ENCODE data around the gene RPS8. TPM values are rescaled to one million over a fixed set of nuclear protein-coding genes. Genes with fewer than 3 reads are reported as not detected.
"Not testable (repeated sequence)": the region's sequence is repeated elsewhere in the genome, so short reads cannot be mapped to it uniquely, and the experiment has no call there.

Gene RPS8
- polyA plus RNA-seq, 2 donors = 2,523 to 3,063 TPM

DNA sequence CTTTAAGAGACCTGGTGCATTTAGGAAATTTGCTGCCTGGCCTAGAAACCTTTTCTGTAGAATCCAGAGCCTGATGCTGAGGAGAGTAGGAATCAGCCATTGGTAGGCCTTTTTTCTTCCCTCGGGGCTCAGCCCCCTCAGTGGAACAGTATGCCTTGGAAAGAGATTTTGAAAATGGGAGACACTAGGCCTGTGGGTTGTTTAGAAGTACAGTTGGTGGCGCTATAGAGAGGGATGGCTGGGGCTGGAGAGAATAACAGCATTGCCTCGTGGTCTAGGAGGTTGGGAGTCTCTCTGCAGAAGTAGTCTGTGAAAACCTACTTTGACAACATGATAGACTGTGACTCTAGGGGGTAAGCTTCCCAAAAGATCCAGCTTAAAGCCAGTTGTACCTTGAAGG lies 27.5 kb upstream of the RPS8 start:
- 91% methylated on average over 3 of the region's 3 CpGs for WGBS, 2 donors
- Histone ChIP-seq H3K27ac (ENCODE audit: low read depth in 2 of 2, low read length in 1 of 2) (no peak overlapping the region), H3K4me1 (ENCODE audit: control insufficient read depth in 2 of 2, insufficient read depth in 2 of 2, low read length in 1 of 2) (no peaks in the 10 kb centered on the region), H3K36me3 (ENCODE audit: control insufficient read depth in 2 of 2, insufficient read depth in 2 of 2, low read length in 1 of 2) (peaks cover 0 to 4% of the 10 kb centered on the region in 2 donors), H3K27me3 (ENCODE audit: control insufficient read depth in 1 of 2, insufficient read depth in 2 of 2, low read length in 2 of 2) (no peaks in the 10 kb centered on the region), H3K4me3 (ENCODE audit: low read depth in 1 of 2, low read length in 2 of 2) (no peak overlapping the region), H3K9me3 (ENCODE audit: control insufficient read depth in 2 of 2, insufficient read depth in 1 of 2, low read depth in 1 of 2, low read length in 1 of 2) (no peaks in the 10 kb centered on the region)

DNA sequence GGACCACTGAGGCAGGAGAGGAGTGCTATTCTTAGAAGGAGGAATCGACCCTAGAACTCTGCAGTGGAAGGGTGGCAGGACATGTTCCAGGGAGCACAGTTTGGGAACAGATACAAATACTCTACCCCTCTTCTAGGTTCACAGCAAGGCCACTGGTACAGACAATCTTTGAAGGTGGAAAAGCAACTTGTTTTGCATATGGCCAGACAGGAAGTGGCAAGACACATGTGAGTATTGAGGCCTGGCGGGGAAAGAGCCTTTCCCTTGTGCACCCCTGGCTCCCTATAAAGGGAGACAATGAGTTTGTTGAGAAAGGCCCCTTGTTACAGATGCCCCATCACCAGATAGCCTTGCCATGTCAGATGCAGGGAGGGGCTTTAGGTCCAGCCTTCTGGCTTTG lies 17.9 kb upstream of the RPS8 start:
- no peaks in the 10 kb centered on the region for H3K9me3 ChIP-seq (ENCODE audit: control insufficient read depth in 2 of 2, insufficient read depth in 1 of 2, low read depth in 1 of 2, low read length in 1 of 2)
- no peak overlapping the region for H3K27ac ChIP-seq (ENCODE audit: low read depth in 2 of 2, low read length in 1 of 2)
- H3K36me3 ChIP-seq (ENCODE audit: control insufficient read depth in 2 of 2, insufficient read depth in 2 of 2, low read length in 1 of 2) = peaks cover under 1 to 9% of the 10 kb centered on the region in 2 donors
- H3K4me1 ChIP-seq (ENCODE audit: control insufficient read depth in 2 of 2, insufficient read depth in 2 of 2, low read length in 1 of 2) = no peaks in the 10 kb centered on the region
- H3K4me3 ChIP-seq (ENCODE audit: low read depth in 1 of 2, low read length in 2 of 2) = no peak overlapping the region
- no peaks in the 10 kb centered on the region for H3K27me3 ChIP-seq (ENCODE audit: control insufficient read depth in 1 of 2, insufficient read depth in 2 of 2, low read length in 2 of 2)
- 93 to 95% methylated on average over 2 of the region's 2 CpGs for WGBS, 2 donors

DNA sequence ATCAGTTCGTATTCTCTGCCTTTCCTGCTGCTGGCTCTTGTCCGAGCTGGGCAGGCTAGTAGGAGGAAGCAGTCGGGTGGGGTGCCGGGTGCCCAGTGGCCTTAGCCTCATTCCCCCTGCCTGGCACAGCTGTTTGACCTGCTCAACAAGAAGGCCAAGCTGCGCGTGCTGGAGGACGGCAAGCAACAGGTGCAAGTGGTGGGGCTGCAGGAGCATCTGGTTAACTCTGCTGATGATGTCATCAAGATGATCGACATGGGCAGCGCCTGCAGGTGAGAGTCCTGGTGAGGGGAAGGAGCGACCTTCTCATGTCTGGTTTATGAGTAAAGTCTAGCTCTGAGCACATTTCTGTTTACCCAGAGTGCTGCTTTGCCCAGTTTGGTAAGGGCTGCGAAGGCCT lies 16.3 kb upstream of the RPS8 start:
- Histone ChIP-seq H3K9me3 (ENCODE audit: control insufficient read depth in 2 of 2, insufficient read depth in 1 of 2, low read depth in 1 of 2, low read length in 1 of 2) (no peaks in the 10 kb centered on the region), H3K36me3 (ENCODE audit: control insufficient read depth in 2 of 2, insufficient read depth in 2 of 2, low read length in 1 of 2) (peaks cover 2 to 3% of the 10 kb centered on the region in 2 donors), H3K27ac (ENCODE audit: low read depth in 2 of 2, low read length in 1 of 2) (no peak overlapping the region), H3K4me1 (ENCODE audit: control insufficient read depth in 2 of 2, insufficient read depth in 2 of 2, low read length in 1 of 2) (no peaks in the 10 kb centered on the region), H3K27me3 (ENCODE audit: control insufficient read depth in 1 of 2, insufficient read depth in 2 of 2, low read length in 2 of 2) (no peaks in the 10 kb centered on the region), H3K4me3 (ENCODE audit: low read depth in 1 of 2, low read length in 2 of 2) (no peak overlapping the region)
- WGBS, 2 donors = 90 to 91% methylated on average over 11 of the region's 11 CpGs

DNA sequence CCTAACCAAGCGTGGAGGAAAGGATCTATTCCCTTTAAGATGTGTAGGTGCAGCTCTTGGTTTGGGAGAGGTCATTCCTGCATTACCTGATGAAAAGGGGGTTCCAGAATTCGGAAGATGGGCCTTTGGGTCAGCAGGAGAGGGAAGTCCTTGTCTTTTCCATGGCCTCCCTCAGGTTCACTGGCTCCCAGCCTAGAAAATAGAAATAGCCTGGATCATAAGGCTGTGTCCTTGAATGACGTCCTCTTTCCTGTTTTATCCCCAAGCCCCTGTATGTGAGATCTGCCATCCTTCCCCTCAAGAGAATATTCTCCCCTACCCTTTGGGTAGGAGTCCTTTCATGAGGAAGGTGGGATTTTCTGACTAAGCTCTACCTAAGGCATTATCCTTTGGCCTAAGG lies 14.5 kb upstream of the RPS8 start:
- H3K27me3 ChIP-seq (ENCODE audit: control insufficient read depth in 1 of 2, insufficient read depth in 2 of 2, low read length in 2 of 2) = no peaks in the 10 kb centered on the region
- H3K27ac ChIP-seq (ENCODE audit: low read depth in 2 of 2, low read length in 1 of 2) = no peak overlapping the region
- WGBS, 2 donors = 90 to 96% methylated on average over 3 of the region's 3 CpGs
- H3K4me3 ChIP-seq (ENCODE audit: low read depth in 1 of 2, low read length in 2 of 2) = no peak overlapping the region
- peaks cover 0 to 2% of the 10 kb centered on the region in 2 donors for H3K36me3 ChIP-seq (ENCODE audit: control insufficient read depth in 2 of 2, insufficient read depth in 2 of 2, low read length in 1 of 2)
- no peaks in the 10 kb centered on the region for H3K4me1 ChIP-seq (ENCODE audit: control insufficient read depth in 2 of 2, insufficient read depth in 2 of 2, low read length in 1 of 2)
- H3K9me3 ChIP-seq (ENCODE audit: control insufficient read depth in 2 of 2, insufficient read depth in 1 of 2, low read depth in 1 of 2, low read length in 1 of 2) = no peaks in the 10 kb centered on the region

DNA sequence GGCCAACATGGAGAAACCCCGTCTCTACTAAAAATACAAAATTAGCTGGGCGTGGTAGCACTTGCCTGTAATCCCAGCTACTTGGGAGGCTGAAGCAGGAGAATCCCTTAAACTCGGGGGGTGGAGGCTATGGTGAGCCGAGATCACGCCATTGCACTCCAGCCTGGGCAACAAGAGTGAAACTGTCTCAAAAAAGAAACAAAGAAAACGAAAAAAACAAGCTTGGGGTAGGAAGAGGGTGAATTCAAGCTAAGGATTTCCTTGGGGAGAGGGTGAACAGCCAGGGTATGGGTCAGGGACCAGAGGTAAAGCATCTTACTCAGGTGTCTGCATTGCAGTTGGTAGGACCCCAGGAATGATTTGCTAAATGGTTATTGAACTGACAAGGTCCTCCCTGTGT lies 8.9 kb upstream of the RPS8 start:
- not testable (repeated sequence) for H3K4me3 ChIP-seq (ENCODE audit: low read depth in 1 of 2, low read length in 2 of 2); H3K27me3 ChIP-seq (ENCODE audit: control insufficient read depth in 1 of 2, insufficient read depth in 2 of 2, low read length in 2 of 2); H3K9me3 ChIP-seq (ENCODE audit: control insufficient read depth in 2 of 2, insufficient read depth in 1 of 2, low read depth in 1 of 2, low read length in 1 of 2); H3K27ac ChIP-seq (ENCODE audit: low read depth in 2 of 2, low read length in 1 of 2); H3K4me1 ChIP-seq (ENCODE audit: control insufficient read depth in 2 of 2, insufficient read depth in 2 of 2, low read length in 1 of 2); H3K36me3 ChIP-seq (ENCODE audit: control insufficient read depth in 2 of 2, insufficient read depth in 2 of 2, low read length in 1 of 2)
- 94% methylated on average over 6 of the region's 6 CpGs for WGBS, 2 donors

DNA sequence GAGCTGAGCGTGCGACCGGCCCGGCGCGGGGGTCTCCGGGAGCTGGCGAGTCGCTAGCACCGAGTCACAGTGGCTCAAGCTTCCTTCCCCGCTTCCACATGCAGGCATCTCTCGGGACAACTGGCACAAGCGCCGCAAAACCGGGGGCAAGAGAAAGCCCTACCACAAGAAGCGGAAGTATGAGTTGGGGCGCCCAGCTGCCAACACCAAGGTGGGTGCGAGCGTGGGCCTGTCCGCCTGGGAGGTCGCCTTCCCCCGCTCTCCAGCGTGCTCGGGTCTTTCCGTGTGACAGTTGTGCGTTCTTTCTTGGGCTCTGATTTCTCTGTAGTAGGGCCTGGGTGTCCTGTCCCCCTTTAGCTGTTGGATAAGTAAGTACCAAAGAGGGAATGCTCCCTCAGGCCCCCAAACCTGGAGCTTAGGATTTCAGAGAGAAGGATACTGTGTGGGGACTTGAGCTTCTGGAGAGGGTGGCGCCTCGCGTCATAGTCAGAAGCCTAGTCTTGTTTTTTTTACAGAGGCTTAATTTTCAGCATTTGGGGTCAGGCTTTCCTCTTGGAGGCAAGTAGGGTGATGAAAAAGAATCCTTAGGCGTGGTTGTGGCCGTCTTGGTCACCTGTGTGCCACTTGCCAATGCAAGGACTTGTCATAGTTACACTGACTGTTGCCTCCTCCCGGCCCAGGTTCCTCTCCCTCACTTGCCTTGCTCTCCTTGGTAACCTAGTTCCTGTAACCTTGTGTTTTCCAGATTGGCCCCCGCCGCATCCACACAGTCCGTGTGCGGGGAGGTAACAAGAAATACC lies 790 bp downstream of the RPS8 start:
- Histone ChIP-seq H3K9me3 (ENCODE audit: control insufficient read depth in 2 of 2, insufficient read depth in 1 of 2, low read depth in 1 of 2, low read length in 1 of 2) (no peaks in the 10 kb centered on the region), H3K36me3 (ENCODE audit: control insufficient read depth in 2 of 2, insufficient read depth in 2 of 2, low read length in 1 of 2) (peaks cover 8 to 23% of the 10 kb centered on the region in 2 donors), H3K27me3 (ENCODE audit: control insufficient read depth in 1 of 2, insufficient read depth in 2 of 2, low read length in 2 of 2) (no peaks in the 10 kb centered on the region), H3K4me3 (ENCODE audit: low read depth in 1 of 2, low read length in 2 of 2) (peak overlapping the region; percentile 87 to 88), H3K27ac (ENCODE audit: low read depth in 2 of 2, low read length in 1 of 2) (peak overlapping the region; percentile 97 to 99), H3K4me1 (ENCODE audit: control insufficient read depth in 2 of 2, insufficient read depth in 2 of 2, low read length in 1 of 2) (peaks cover 6% of the 10 kb centered on the region in 2 donors)
- 4% methylated on average over 34 to 36 of the region's 36 CpGs for WGBS, 2 donors

DNA sequence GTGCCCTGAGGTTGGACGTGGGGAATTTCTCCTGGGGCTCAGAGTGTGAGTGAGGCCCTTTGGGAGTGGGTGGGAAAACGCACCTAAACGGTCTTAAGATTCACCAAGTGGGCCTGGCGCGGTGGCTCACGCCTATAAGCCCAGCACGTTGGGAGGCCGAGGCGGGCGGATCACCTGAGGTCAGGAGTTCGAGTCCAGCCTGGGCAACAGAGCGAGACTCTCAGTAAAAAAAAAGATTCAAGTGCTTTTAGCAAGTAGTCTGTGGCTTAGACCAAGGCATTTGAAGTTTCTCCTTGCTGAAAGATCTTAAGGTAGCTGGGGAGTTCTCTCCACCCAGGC lies 1.4 kb downstream of the RPS8 start:
- Histone ChIP-seq H3K4me3 (ENCODE audit: low read depth in 1 of 2, low read length in 2 of 2) (peak overlapping the region; percentile 87 to 88), H3K27me3 (ENCODE audit: control insufficient read depth in 1 of 2, insufficient read depth in 2 of 2, low read length in 2 of 2) (no peaks in the 10 kb centered on the region), H3K27ac (ENCODE audit: low read depth in 2 of 2, low read length in 1 of 2) (peak overlapping the region; percentile 97 to 99), H3K9me3 (ENCODE audit: control insufficient read depth in 2 of 2, insufficient read depth in 1 of 2, low read depth in 1 of 2, low read length in 1 of 2) (no peaks in the 10 kb centered on the region), H3K4me1 (ENCODE audit: control insufficient read depth in 2 of 2, insufficient read depth in 2 of 2, low read length in 1 of 2) (peaks cover 6% of the 10 kb centered on the region in 2 donors), H3K36me3 (ENCODE audit: control insufficient read depth in 2 of 2, insufficient read depth in 2 of 2, low read length in 1 of 2) (peaks cover 8 to 25% of the 10 kb centered on the region in 2 donors)
- 23 to 30% methylated on average over 12 of the region's 12 CpGs for WGBS, 2 donors

DNA sequence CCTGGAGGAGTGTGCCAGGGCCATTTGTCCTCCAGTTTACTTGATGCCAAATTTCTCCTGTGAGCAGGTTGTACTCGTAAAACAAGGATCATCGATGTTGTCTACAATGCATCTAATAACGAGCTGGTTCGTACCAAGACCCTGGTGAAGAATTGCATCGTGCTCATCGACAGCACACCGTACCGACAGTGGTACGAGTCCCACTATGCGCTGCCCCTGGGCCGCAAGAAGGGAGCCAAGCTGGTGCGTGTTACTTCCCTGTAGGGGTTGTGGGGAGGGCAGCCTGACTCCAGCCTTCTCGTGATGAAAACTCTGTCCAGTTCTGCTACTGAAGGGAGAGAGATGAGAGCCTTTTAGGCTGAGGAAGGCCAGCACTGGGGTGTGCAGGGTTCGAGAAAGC lies 2.2 kb downstream of the RPS8 start:
- Histone ChIP-seq H3K36me3 (ENCODE audit: control insufficient read depth in 2 of 2, insufficient read depth in 2 of 2, low read length in 1 of 2) (peaks cover 8 to 25% of the 10 kb centered on the region in 2 donors), H3K4me1 (ENCODE audit: control insufficient read depth in 2 of 2, insufficient read depth in 2 of 2, low read length in 1 of 2) (peaks cover 6% of the 10 kb centered on the region in 2 donors), H3K4me3 (ENCODE audit: low read depth in 1 of 2, low read length in 2 of 2) (peak overlapping the region in 1 of 2 donors; percentile 88), H3K27me3 (ENCODE audit: control insufficient read depth in 1 of 2, insufficient read depth in 2 of 2, low read length in 2 of 2) (no peaks in the 10 kb centered on the region), H3K27ac (ENCODE audit: low read depth in 2 of 2, low read length in 1 of 2) (peak overlapping the region; percentile 97 to 99), H3K9me3 (ENCODE audit: control insufficient read depth in 2 of 2, insufficient read depth in 1 of 2, low read depth in 1 of 2, low read length in 1 of 2) (no peaks in the 10 kb centered on the region)
- 63 to 69% methylated on average over 14 of the region's 14 CpGs for WGBS, 2 donors

DNA sequence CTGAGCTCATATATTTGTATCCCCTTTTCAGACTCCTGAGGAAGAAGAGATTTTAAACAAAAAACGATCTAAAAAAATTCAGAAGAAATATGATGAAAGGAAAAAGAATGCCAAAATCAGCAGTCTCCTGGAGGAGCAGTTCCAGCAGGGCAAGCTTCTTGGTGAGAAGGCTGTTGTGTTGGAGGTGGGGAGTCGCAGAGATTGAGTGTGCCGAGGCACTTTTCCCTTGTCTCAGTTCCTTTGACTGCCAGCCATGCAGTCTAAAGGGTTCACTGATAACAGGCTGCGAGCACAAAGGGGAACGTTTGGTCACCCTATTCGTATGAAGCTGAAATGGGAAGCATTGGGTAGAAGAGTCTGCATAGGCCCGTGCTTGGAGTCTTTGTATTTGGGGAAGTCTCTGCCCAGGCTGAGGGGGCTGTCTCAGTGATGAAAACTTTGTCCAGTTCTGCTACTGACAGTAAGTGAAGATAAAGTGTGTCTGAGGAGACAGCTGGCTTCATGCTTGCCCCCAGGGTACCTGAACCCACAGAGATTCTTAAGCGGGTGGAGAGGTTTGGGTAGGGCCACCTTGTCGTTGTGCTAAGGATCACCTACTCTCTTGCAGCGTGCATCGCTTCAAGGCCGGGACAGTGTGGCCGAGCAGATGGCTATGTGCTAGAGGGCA lies 2.8 kb downstream of the RPS8 start:
- peaks cover 8 to 25% of the 10 kb centered on the region in 2 donors for H3K36me3 ChIP-seq (ENCODE audit: control insufficient read depth in 2 of 2, insufficient read depth in 2 of 2, low read length in 1 of 2)
- no peak overlapping the region for H3K27ac ChIP-seq (ENCODE audit: low read depth in 2 of 2, low read length in 1 of 2)
- peaks cover 6% of the 10 kb centered on the region in 2 donors for H3K4me1 ChIP-seq (ENCODE audit: control insufficient read depth in 2 of 2, insufficient read depth in 2 of 2, low read length in 1 of 2)
- H3K4me3 ChIP-seq (ENCODE audit: low read depth in 1 of 2, low read length in 2 of 2) = peak overlapping the region in 1 of 2 donors; percentile 88
- no peaks in the 10 kb centered on the region for H3K27me3 ChIP-seq (ENCODE audit: control insufficient read depth in 1 of 2, insufficient read depth in 2 of 2, low read length in 2 of 2)
- H3K9me3 ChIP-seq (ENCODE audit: control insufficient read depth in 2 of 2, insufficient read depth in 1 of 2, low read depth in 1 of 2, low read length in 1 of 2) = no peaks in the 10 kb centered on the region
- WGBS, 2 donors = 65 to 69% methylated on average over 13 of the region's 13 CpGs
